Naive thymus-derived CD8-positive, alpha-beta T cell (primary cell): ENCODE measurements around the gene RTL10. TPM values are rescaled to one million over a fixed set of nuclear protein-coding genes. Genes with fewer than 3 reads are reported as not detected.
"Not testable (repeated sequence)": the region's sequence is repeated elsewhere in the genome, so short reads cannot be mapped to it uniquely, and the experiment has no call there.

Experiments
- ATAC-seq, 2 donors: fragments of 150-1000 bp; cut with Tn5 transposase in 1 of 2; sonication (Bioruptor Pico), chemical (Tn5 transposase) in 1 of 2; 1 replicate in 1 of 2; 2 replicates in 1 of 2; pipeline ENCODE4 v1.10.0; 2021; ENCODE audit warnings: mild to moderate bottlenecking in 2 of 2, moderate library complexity in 2 of 2
- POLR2A ChIA-PET: fragments of 350-600 bp; sonication (Branson Sonifier 250); formaldehyde crosslinking; loops from one replicate; lab custom pipeline; 2021; ENCODE audit warnings: antibody characterized with exemption; lab: Charles Lee
- DNase-seq, 10 donors: peaks; one replicate each; pipeline versions ENCODE4 v3.0.0 to v3.0.0-alpha.2; 2020 to 2022
- H3K27ac Mint-ChIP-seq, 10 donors: one replicate each; pipeline ENCODE4 v1.8.0; 2020 to 2022; ENCODE audit warnings: mild to moderate bottlenecking in 10 of 10, mixed read lengths in 10 of 10, moderate library complexity in 4 of 10, inconsistent platforms in 1 of 10
- H3K27me3 Mint-ChIP-seq, 5 donors: one replicate each; pipeline ENCODE4 v1.8.0; 2021 to 2022; ENCODE audit warnings: mixed read lengths in 5 of 5
- H3K36me3 Mint-ChIP-seq, 3 donors: one replicate each; pipeline ENCODE4 v1.8.0; 2020 to 2022; ENCODE audit warnings: mixed read lengths in 3 of 3, mild to moderate bottlenecking in 2 of 3, inconsistent platforms in 1 of 3
- H3K4me1 Mint-ChIP-seq, 4 donors: one replicate each; pipeline ENCODE4 v1.8.0; 2021 to 2022; ENCODE audit warnings: mixed read lengths in 4 of 4
- H3K4me3 Mint-ChIP-seq, 10 donors: one replicate each; pipeline ENCODE4 v1.8.0; 2020 to 2022; ENCODE audit warnings: mild to moderate bottlenecking in 10 of 10, mixed read lengths in 10 of 10, moderate library complexity in 6 of 10, inconsistent platforms in 1 of 10
- H3K9me3 Mint-ChIP-seq, 9 donors: one replicate each; pipeline ENCODE4 v1.8.0; 2020 to 2022; ENCODE audit warnings: mixed read lengths in 9 of 9, mild to moderate bottlenecking in 3 of 9, inconsistent platforms in 1 of 9, moderate library complexity in 1 of 9
- polyA plus RNA-seq, 3 donors: library from polyadenylated mRNA; unstranded; fragments of 300-500 nt; fragmentation: Illumina TruSeq; gene quantifications; one replicate each; pipeline ENCODE4 v1.2.3, GENCODE V29; 2021
- total RNA-seq, 8 experiments: library from RNA in 2 of 8; stranded (reverse) in 2 of 8; gene quantifications; one replicate each; pipeline ENCODE4 v1.2.3 and lab custom pipeline; 2021 to 2026

The RTL10 gene
- total and polyA plus RNA-seq, 5 experiments from 2014 or later = 7.0 to 33.0 (median 14.3) TPM

DNA sequence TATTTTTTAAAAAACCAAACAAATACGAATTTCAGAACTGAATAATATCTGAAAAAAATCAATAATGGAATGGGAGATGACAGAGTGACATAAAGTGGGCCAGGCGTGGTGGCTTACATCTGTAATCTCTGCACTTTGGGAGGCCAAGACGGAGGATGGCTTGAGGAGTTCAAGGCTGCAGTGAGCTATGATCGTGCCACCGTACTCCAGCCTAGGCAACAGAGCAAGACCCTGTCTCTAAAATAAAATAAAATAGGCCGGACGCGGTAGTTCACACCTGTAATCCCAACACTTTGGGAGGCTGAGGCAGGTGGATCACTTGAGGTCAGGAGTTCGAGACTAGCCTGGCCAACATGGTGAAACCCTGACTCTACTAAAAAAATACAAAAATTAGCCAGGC, 21.3 kb downstream of the RTL10 start:
- H3K27me3 Mint-ChIP-seq, H3K4me3 Mint-ChIP-seq, ATAC-seq, DNase-seq, H3K36me3 Mint-ChIP-seq, H3K27ac Mint-ChIP-seq, POLR2A ChIA-PET, H3K9me3 Mint-ChIP-seq: not testable (repeated sequence)
- H3K4me1 Mint-ChIP-seq = peaks cover 19 to 32% (median 27%) of the 10 kb centered on the region in 4 donors

- Mint-ChIP-seq H3K27me3 (no peaks in the 10 kb centered on the region), H3K9me3 (no peaks in the 10 kb centered on the region), H3K27ac (peak overlapping the region in 2 of 10 donors; percentile 67 to 69), H3K4me3 (no peak overlapping the region), H3K4me1 (peaks cover 20 to 28% (median 24%) of the 10 kb centered on the region in 4 donors), H3K36me3 (peaks cover 0 to 2% (median 0%) of the 10 kb centered on the region in 3 donors)
- ATAC-seq = no peak
- POLR2A ChIA-PET = no interaction called here
- no peak for DNase-seq
Measured at GRCh38 chr22:19832476-19833108, 22.1 kb downstream of the RTL10 start.

DNA sequence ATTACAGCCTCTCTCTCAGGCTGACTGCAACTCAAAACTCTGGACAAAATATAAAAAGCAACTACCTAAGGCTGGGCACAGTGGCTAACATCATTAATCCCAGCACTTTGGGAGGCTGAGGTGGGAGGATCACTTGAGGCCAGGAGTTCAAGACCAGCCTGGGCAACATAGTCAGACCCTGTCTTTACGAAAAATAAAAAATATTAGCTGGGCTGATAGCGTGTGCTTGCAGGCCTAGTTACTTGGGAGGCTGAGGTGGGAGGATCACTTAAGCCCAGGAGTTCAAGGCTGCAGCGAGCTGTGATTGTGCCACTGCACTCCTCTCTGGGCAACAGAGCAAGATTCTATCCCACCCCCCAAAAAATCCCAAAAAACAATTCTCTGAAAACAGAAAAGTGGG, 22.7 kb downstream of the RTL10 start:
- POLR2A ChIA-PET = interaction anchor here (0.9 kb wide), 1 partner anchor 17 kb away, joined by 3 read pairs; no protein-coding TSS in a partner anchor
- H3K27me3 Mint-ChIP-seq, H3K9me3 Mint-ChIP-seq: not testable (repeated sequence)

GRCh38 chr22:19831016-19831415, 23.7 kb downstream of the RTL10 start:
- H3K36me3 Mint-ChIP-seq = peaks cover 0 to 2% (median 0%) of the 10 kb centered on the region in 3 donors
- peaks cover 18 to 29% (median 22%) of the 10 kb centered on the region in 4 donors for H3K4me1 Mint-ChIP-seq
- no peaks in the 10 kb centered on the region for H3K9me3 Mint-ChIP-seq
- POLR2A ChIA-PET = interaction anchor here (0.9 kb wide), 1 partner anchor 18 kb away, joined by 3 read pairs; no protein-coding TSS in a partner anchor
- DNase-seq (no peak), ATAC-seq (no peak)
- no peak overlapping the region for H3K4me3 Mint-ChIP-seq
- H3K27ac Mint-ChIP-seq = no peak overlapping the region
- H3K27me3 Mint-ChIP-seq = no peaks in the 10 kb centered on the region

More for the DNA sequence above, 22.7 kb downstream of the RTL10 start:
- not testable (repeated sequence) for ATAC-seq, DNase-seq, H3K36me3 Mint-ChIP-seq, H3K27ac Mint-ChIP-seq, H3K4me3 Mint-ChIP-seq
- H3K4me1 Mint-ChIP-seq = peaks cover 19 to 26% (median 24%) of the 10 kb centered on the region in 4 donors

DNA sequence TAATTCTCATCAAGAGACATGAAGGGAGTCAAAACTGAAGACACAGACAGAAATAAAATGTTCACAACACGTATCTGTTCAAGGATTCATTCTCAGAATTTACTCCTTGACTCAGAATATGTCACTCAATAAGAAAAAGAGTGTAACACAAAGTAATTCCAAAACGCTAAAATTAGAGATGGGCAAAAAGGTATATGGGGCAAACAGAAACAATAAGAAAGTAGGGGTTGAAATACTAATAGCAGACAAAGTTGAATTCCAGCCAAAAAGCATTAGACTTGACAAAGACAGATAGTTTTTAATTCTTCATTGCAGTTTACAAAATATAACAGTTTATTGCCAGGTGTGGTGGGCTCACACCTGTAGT, 26.7 kb downstream of the RTL10 start:
- DNase-seq (no peak), ATAC-seq (no peak)
- no peaks in the 10 kb centered on the region for H3K27me3 Mint-ChIP-seq
- no peak overlapping the region for H3K27ac Mint-ChIP-seq
- H3K4me1 Mint-ChIP-seq = peaks cover 11 to 31% (median 18%) of the 10 kb centered on the region in 4 donors
- H3K9me3 Mint-ChIP-seq = no peaks in the 10 kb centered on the region
- no peak overlapping the region for H3K4me3 Mint-ChIP-seq
- POLR2A ChIA-PET = no interaction called here
- H3K36me3 Mint-ChIP-seq = peaks cover 0 to 2% (median 0%) of the 10 kb centered on the region in 3 donors

- Mint-ChIP-seq H3K9me3 (no peaks in the 10 kb centered on the region), H3K27me3 (no peaks in the 10 kb centered on the region), H3K4me1 (peaks cover 8 to 27% (median 13%) of the 10 kb centered on the region in 4 donors), H3K36me3 (peaks cover 0 to 2% (median 0%) of the 10 kb centered on the region in 3 donors), H3K4me3 (no peak overlapping the region), H3K27ac (no peak overlapping the region)
- POLR2A ChIA-PET = no interaction called here
- DNase-seq (no peak), ATAC-seq (no peak)
Measured at GRCh38 chr22:19827341-19828034, 27.2 kb downstream of the RTL10 start.

GRCh38 chr22:19826619-19826950, 28.1 kb downstream of the RTL10 start:
- peaks cover 0 to 2% (median 0%) of the 10 kb centered on the region in 3 donors for H3K36me3 Mint-ChIP-seq
- peak overlapping the region in 1 of 10 donors; percentile 17 for H3K27ac Mint-ChIP-seq
- POLR2A ChIA-PET = interaction anchor here (0.6 kb wide), 1 partner anchor 107 kb away, joined by 3 read pairs; no protein-coding TSS in a partner anchor

GRCh38 chr22:19825904-19826618, 28.6 kb downstream of the RTL10 start:
- ATAC-seq (no peak), DNase-seq (peak in 1 of 10 donors; percentile 7)
- POLR2A ChIA-PET = no interaction called here
- Mint-ChIP-seq H3K27me3 (no peaks in the 10 kb centered on the region), H3K4me3 (no peak overlapping the region), H3K36me3 (peaks cover 0 to 2% (median 0%) of the 10 kb centered on the region in 3 donors), H3K27ac (peak overlapping the region in 1 of 10 donors; percentile 17), H3K4me1 (peaks cover 6 to 22% (median 10%) of the 10 kb centered on the region in 4 donors), H3K9me3 (no peaks in the 10 kb centered on the region)

More at GRCh38 chr22:19826619-19826950, 28.1 kb downstream of the RTL10 start:
- no peaks in the 10 kb centered on the region for H3K9me3 Mint-ChIP-seq
- ATAC-seq = no peak
- DNase-seq = peak in 1 of 10 donors; percentile 18
- H3K4me3 Mint-ChIP-seq = no peak overlapping the region
- no peaks in the 10 kb centered on the region for H3K27me3 Mint-ChIP-seq
- H3K4me1 Mint-ChIP-seq = peaks cover 6 to 22% (median 10%) of the 10 kb centered on the region in 4 donors

- Mint-ChIP-seq H3K36me3 (peaks cover 0 to 2% (median 0%) of the 10 kb centered on the region in 3 donors), H3K27ac (no peak overlapping the region), H3K27me3 (no peaks in the 10 kb centered on the region), H3K9me3 (no peaks in the 10 kb centered on the region), H3K4me1 (peaks cover 6 to 22% (median 9%) of the 10 kb centered on the region in 4 donors), H3K4me3 (no peak overlapping the region)
- DNase-seq (peak in 1 of 10 donors; percentile 16), ATAC-seq (no peak)
- POLR2A ChIA-PET = no interaction called here
Measured at GRCh38 chr22:19824926-19825339, 29.7 kb downstream of the RTL10 start.

GRCh38 chr22:19824212-19824925, 30.3 kb downstream of the RTL10 start:
- no peak overlapping the region for H3K27ac Mint-ChIP-seq
- DNase-seq = peak in 1 of 10 donors; percentile 31

DNA sequence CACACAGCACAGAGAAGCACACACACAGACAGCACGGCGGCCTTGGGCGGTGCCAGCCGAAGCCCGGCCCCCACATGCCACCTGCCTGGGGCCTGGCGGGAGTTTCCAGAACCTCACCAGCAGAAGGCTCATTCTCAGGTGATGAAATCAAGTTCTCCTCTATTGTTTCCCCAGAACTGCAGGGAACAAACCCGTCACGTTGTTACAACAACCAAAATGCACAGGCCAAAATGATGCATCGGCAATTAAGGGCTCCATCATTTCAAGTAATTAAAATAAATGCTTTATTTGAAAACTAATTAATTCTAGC, 30.8 kb downstream of the RTL10 start:
- DNase-seq = peak in 1 of 10 donors; percentile 12
- H3K4me1 Mint-ChIP-seq = peaks cover 6 to 22% (median 9%) of the 10 kb centered on the region in 4 donors

More at GRCh38 chr22:19824212-19824925, 30.3 kb downstream of the RTL10 start:
- ATAC-seq = no peak
- Mint-ChIP-seq H3K36me3 (peaks cover 0 to 2% (median 0%) of the 10 kb centered on the region in 3 donors), H3K27me3 (no peaks in the 10 kb centered on the region), H3K4me3 (no peak overlapping the region), H3K4me1 (peaks cover 6 to 22% (median 9%) of the 10 kb centered on the region in 4 donors), H3K9me3 (no peaks in the 10 kb centered on the region)
- POLR2A ChIA-PET = no interaction called here

GRCh38 chr22:19823191-19823901, 31.3 kb downstream of the RTL10 start:
- H3K27me3 Mint-ChIP-seq = no peaks in the 10 kb centered on the region

More for the DNA sequence above, 30.8 kb downstream of the RTL10 start:
- Mint-ChIP-seq H3K9me3 (no peaks in the 10 kb centered on the region), H3K4me3 (no peak overlapping the region), H3K27ac (no peak overlapping the region), H3K27me3 (no peaks in the 10 kb centered on the region), H3K36me3 (peaks cover 0 to 2% (median 0%) of the 10 kb centered on the region in 3 donors)
- POLR2A ChIA-PET = no interaction called here
- ATAC-seq = no peak

More at GRCh38 chr22:19823191-19823901, 31.3 kb downstream of the RTL10 start:
- ATAC-seq (no peak), DNase-seq (peak in 2 of 10 donors; percentile 12 to 45)
- Mint-ChIP-seq H3K4me1 (peaks cover 6 to 22% (median 9%) of the 10 kb centered on the region in 4 donors), H3K27ac (no peak overlapping the region), H3K36me3 (peaks cover 0 to 2% (median 0%) of the 10 kb centered on the region in 3 donors), H3K4me3 (no peak overlapping the region), H3K9me3 (no peaks in the 10 kb centered on the region)
- POLR2A ChIA-PET = no interaction called here
